CD4-positive, alpha-beta T cell (primary cell): ENCODE data around the gene ANTXR1. TPM values are rescaled to one million over a fixed set of nuclear protein-coding genes. Genes with fewer than 3 reads are reported as not detected.

Experiments used
- ATAC-seq: fragments of 200-7000 bp; cut with Tn5 transposase; one replicate; pipeline ENCODE4 v1.10.0; 2022; ENCODE audit warnings: mild to moderate bottlenecking; ENCODE audit not compliant: poor library complexity
- CTCF ChIA-PET: fragments of 350-600 bp; sonication (Branson Sonifier 250); formaldehyde crosslinking; loops from one replicate; lab custom pipeline; 2021; ENCODE audit warnings: antibody characterized with exemption, inconsistent platforms; lab: Charles Lee
- POLR2A ChIA-PET: fragments of 350-600 bp; sonication (Branson Sonifier 250); formaldehyde crosslinking; loops from one replicate; lab custom pipeline; 2021; ENCODE audit warnings: antibody characterized with exemption, inconsistent platforms; lab: Charles Lee
- DNase-seq, 14 experiments: peaks; one replicate each; pipeline ENCODE4 v3.0.0-alpha.2; 2013 to 2020; ENCODE audit warnings: mixed read lengths in 2 of 14
- H3K27ac ChIP-seq, 2 donors: one replicate each; pipeline versions ENCODE4 v1.5.1 to v1.7.0; 2013; ENCODE audit warnings: low read length in 2 of 2, low read depth in 1 of 2, mild to moderate bottlenecking in 1 of 2
- H3K27me3 ChIP-seq, 2 experiments: 1 replicate in 1 of 2; 2 replicates in 1 of 2; pipeline versions ENCODE4 v1.6.1 to v1.7.0; 2013; ENCODE audit warnings: low read length in 2 of 2, control low read depth in 1 of 2, mild to moderate bottlenecking in 1 of 2, moderate library complexity in 1 of 2; ENCODE audit not compliant: insufficient read depth in 2 of 2, control insufficient read depth in 1 of 2
- H3K36me3 ChIP-seq: one replicate; pipeline ENCODE4 v1.6.1; 2013; ENCODE audit warnings: low read length, control low read depth; ENCODE audit not compliant: insufficient read depth
- H3K4me1 ChIP-seq: one replicate; pipeline ENCODE4 v1.6.1; 2013; ENCODE audit warnings: low read length, control low read depth; ENCODE audit not compliant: insufficient read depth
- H3K4me3 ChIP-seq: one replicate; pipeline ENCODE4 v1.5.1; 2013; ENCODE audit warnings: mild to moderate bottlenecking, low read length, moderate library complexity
- H3K9me3 ChIP-seq, 2 experiments: 1 replicate in 1 of 2; 2 replicates in 1 of 2; pipeline versions ENCODE4 v1.6.1 to v1.7.0; 2013; ENCODE audit warnings: low read length in 2 of 2, mild to moderate bottlenecking in 2 of 2, control low read depth in 1 of 2, moderate library complexity in 1 of 2; ENCODE audit not compliant: control insufficient read depth in 1 of 2, insufficient read depth in 1 of 2
- H3K27ac Mint-ChIP-seq: one replicate; pipeline ENCODE4 v1.8.0; 2020; ENCODE audit warnings: mixed read lengths
- H3K27me3 Mint-ChIP-seq: one replicate; pipeline ENCODE4 v1.8.0; 2021; ENCODE audit warnings: mixed read lengths
- H3K36me3 Mint-ChIP-seq: one replicate; pipeline ENCODE4 v1.8.0; 2021; ENCODE audit warnings: low read depth, mixed read lengths
- H3K4me1 Mint-ChIP-seq: one replicate; pipeline ENCODE4 v1.8.0; 2021; ENCODE audit warnings: low read depth, mixed read lengths
- H3K4me3 Mint-ChIP-seq: one replicate; pipeline ENCODE4 v1.8.0; 2020; ENCODE audit warnings: mild to moderate bottlenecking, mixed read lengths
- H3K9me3 Mint-ChIP-seq: one replicate; pipeline ENCODE4 v1.8.0; 2020; ENCODE audit warnings: mixed read lengths
- CTCF ChIP-seq: fragments of 200-600 bp; IDR thresholded peaks from one replicate; pipeline ENCODE4 v1.8.0; 2022; ENCODE audit warnings: antibody characterized with exemption, mild to moderate bottlenecking
- intact Hi-C, 2 experiments: fragments of 100-400 bp; cut with DNase I in 1 of 2; cut with micrococcal nuclease in 1 of 2; formaldehyde crosslinking; loops; one replicate each; pipeline versions ENCODE4 v1.15.1 to v1.9.0; 2023 to 2025; cut with DNase I, micrococcal nuclease
- total RNA-seq, 174 experiments: library from RNA in 2 of 174; stranded (reverse) in 2 of 174; gene quantifications; one replicate each; pipeline ENCODE4 v1.2.3 and lab custom pipeline; 2021 to 2026

Gene ANTXR1
- total RNA-seq, 2 experiments from 2014 or later, result not detected

GRCh38 chr2:69175790-69176715, 163.1 kb downstream of the ANTXR1 start:
- ATAC-seq, result no peak
- Mint-ChIP-seq H3K27ac (no peak overlapping the region), H3K27me3 (peaks cover 26% of the 10 kb centered on the region), H3K9me3 (no peaks in the 10 kb centered on the region), H3K36me3 (no peaks in the 10 kb centered on the region), H3K4me1 (no peaks in the 10 kb centered on the region), H3K4me3 (no peak overlapping the region)
- no peak for DNase-seq
- Histone ChIP-seq H3K36me3 (no peaks in the 10 kb centered on the region), H3K27me3 (peaks cover 7 to 9% of the 10 kb centered on the region in 2 experiments), H3K9me3 (peaks cover 0 to 5% of the 10 kb centered on the region in 2 experiments), H3K4me1 (peaks cover 8% of the 10 kb centered on the region), H3K27ac (no peak overlapping the region), H3K4me3 (no peak overlapping the region)
- POLR2A ChIA-PET, result no interaction called here
- intact Hi-C loops, result no loop called here
- no peak for TF ChIP-seq CTCF
- CTCF ChIA-PET, result interaction anchor here (0.9 kb wide), 1 partner anchor 13 kb away, joined by 4 read pairs; no protein-coding TSS in a partner anchor

GRCh38 chr2:69177063-69177771, 164.2 kb downstream of the ANTXR1 start:
- Histone ChIP-seq H3K36me3 (no peaks in the 10 kb centered on the region), H3K4me1 (peaks cover 8% of the 10 kb centered on the region), H3K27me3 (peaks cover 7 to 9% of the 10 kb centered on the region in 2 experiments), H3K9me3 (peaks cover 0 to 5% of the 10 kb centered on the region in 2 experiments), H3K4me3 (no peak overlapping the region), H3K27ac (no peak overlapping the region)
- intact Hi-C loops, result no loop called here
- POLR2A ChIA-PET, result no interaction called here
- no peaks in the 10 kb centered on the region for H3K4me1 Mint-ChIP-seq
- no peak for TF ChIP-seq CTCF
- peaks cover 26% of the 10 kb centered on the region for H3K27me3 Mint-ChIP-seq
- H3K27ac Mint-ChIP-seq, result no peak overlapping the region
- H3K9me3 Mint-ChIP-seq, result no peaks in the 10 kb centered on the region
- CTCF ChIA-PET, result interaction anchor here (0.9 kb wide), 1 partner anchor 14 kb away, joined by 4 read pairs; no protein-coding TSS in a partner anchor
- DNase-seq (no peak), ATAC-seq (no peak)
- no peak overlapping the region for H3K4me3 Mint-ChIP-seq
- no peaks in the 10 kb centered on the region for H3K36me3 Mint-ChIP-seq

GRCh38 chr2:69177785-69178636, 165.0 kb downstream of the ANTXR1 start:
- Histone ChIP-seq H3K27me3 (peaks cover 4 to 6% of the 10 kb centered on the region in 2 experiments), H3K4me3 (no peak overlapping the region), H3K27ac (no peak overlapping the region), H3K9me3 (peaks cover 0 to 5% of the 10 kb centered on the region in 2 experiments), H3K36me3 (no peaks in the 10 kb centered on the region), H3K4me1 (peaks cover 8% of the 10 kb centered on the region)
- no peaks in the 10 kb centered on the region for H3K9me3 Mint-ChIP-seq
- ATAC-seq, result peak; percentile 34
- DNase-seq, result peak in 4 of 14 experiments; percentile 3 to 68 (median 42)
- POLR2A ChIA-PET, result no interaction called here
- CTCF ChIA-PET, result no interaction called here
- no peaks in the 10 kb centered on the region for H3K36me3 Mint-ChIP-seq
- H3K4me1 Mint-ChIP-seq, result no peaks in the 10 kb centered on the region
- intact Hi-C loops, result no loop called here
- H3K27me3 Mint-ChIP-seq, result peaks cover 26% of the 10 kb centered on the region
- no peak for TF ChIP-seq CTCF
- no peak overlapping the region for H3K4me3 Mint-ChIP-seq
- H3K27ac Mint-ChIP-seq, result no peak overlapping the region
